ENCODE data around the gene OR2AG2. TPM values are rescaled to one million over a fixed set of nuclear protein-coding genes. Genes with fewer than 3 reads are reported as not detected.
A peak's percentile ranks its signal among the peaks of the same experiment; 100 is the strongest.

OR2AG2 gene
- total RNA-seq, 6 experiments from 2014 or later, result 0.07 TPM; not detected in 5

DNA sequence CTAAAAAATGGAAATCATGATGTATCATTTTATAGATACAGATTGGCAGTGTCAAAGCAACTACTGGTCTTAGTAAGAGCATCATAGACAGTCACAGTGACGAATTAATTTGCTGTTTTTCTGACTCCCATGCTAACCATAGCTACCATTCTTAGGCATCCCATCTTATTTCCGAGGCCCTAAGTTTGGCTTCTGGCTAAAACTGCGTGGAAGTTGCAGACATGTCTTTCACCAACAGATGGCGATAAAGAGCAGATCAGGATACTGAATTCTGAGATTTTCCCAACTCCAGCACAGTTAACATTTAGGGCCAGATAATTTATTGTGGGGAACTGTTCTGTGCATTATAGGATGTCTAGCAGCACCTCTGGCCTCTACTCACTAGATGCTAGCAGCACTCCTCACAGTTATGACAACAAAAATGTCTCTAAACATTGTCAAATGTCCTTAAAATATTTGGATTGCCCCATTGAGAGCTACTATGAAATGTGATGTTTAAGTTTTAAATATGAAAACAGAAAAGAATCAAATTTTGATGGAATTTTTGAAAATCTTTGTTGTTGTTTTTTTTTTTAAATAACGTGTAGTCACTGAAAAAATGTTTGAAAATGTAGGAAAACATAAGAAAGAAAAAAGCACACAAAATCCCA is 16.3 kb downstream of the OR2AG2 start:
- peak in 1 of 3 donors; percentile 49 for DNase-seq

DNA sequence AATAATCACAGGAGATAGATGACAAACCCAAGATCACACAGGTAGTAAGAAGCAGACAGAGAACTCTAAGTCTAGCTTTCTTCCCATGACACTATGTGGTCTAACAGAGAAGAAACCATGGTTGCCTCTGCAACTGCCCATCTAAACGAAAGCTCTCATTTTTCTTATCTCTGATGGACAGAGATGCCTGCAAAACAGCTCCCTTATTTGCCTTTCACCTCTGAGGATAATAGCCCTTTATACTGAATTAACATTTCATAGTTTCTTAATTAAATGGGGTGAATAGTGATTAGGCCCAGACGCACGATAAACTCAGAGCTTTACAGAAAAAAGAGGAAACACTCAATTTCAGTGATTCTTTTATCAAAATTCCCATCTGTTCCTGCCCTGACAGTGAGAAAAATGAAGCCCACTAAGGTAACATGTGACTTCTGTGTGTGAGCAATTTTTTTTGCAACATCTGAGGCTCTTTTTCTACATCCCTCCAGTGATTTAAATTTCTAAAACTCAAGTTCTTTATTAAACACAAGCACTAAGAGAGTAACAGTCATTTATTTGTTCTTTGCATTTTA is 24.6 kb downstream of the OR2AG2 start:
- no peaks in the 10 kb centered on the region for H3K27me3 ChIP-seq
- WGBS (ENCODE audit: insufficient coverage, low coverage, low lambda C conversion rate, missing lambda C conversion rate), result 43% methylated on average over 3 of the region's 3 CpGs
- H3K4me3 ChIP-seq, result no peak overlapping the region
- no peaks in the 10 kb centered on the region for H3K9me3 ChIP-seq
- no peak for TF ChIP-seq POLR2A (IDR thresholded peaks at IDR 0.05)
- TF ChIP-seq, protein P1, sequence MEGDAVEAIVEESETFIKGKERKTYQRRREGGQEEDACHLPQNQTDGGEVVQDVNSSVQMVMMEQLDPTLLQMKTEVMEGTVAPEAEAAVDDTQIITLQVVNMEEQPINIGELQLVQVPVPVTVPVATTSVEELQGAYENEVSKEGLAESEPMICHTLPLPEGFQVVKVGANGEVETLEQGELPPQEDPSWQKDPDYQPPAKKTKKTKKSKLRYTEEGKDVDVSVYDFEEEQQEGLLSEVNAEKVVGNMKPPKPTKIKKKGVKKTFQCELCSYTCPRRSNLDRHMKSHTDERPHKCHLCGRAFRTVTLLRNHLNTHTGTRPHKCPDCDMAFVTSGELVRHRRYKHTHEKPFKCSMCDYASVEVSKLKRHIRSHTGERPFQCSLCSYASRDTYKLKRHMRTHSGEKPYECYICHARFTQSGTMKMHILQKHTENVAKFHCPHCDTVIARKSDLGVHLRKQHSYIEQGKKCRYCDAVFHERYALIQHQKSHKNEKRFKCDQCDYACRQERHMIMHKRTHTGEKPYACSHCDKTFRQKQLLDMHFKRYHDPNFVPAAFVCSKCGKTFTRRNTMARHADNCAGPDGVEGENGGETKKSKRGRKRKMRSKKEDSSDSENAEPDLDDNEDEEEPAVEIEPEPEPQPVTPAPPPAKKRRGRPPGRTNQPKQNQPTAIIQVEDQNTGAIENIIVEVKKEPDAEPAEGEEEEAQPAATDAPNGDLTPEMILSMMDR (IDR thresholded peaks at IDR 0.05), result no peak
- H3K4me1 ChIP-seq, result no peaks in the 10 kb centered on the region
- H3K36me3 ChIP-seq, result no peaks in the 10 kb centered on the region
- peak overlapping the region in 1 of 3 donors; percentile 52 for H3K27ac ChIP-seq
- no peak for ATAC-seq
- no peak for DNase-seq
- intact Hi-C loops (cut with DNase I), result no loop called here

More for the DNA sequence above, 16.3 kb downstream of the OR2AG2 start:
- Histone ChIP-seq H3K4me3 (no peak overlapping the region), H3K27me3 (no peaks in the 10 kb centered on the region), H3K36me3 (no peaks in the 10 kb centered on the region), H3K4me1 (peaks cover 0 to 9% (median 4%) of the 10 kb centered on the region in 4 donors), H3K9me3 (no peaks in the 10 kb centered on the region), H3K27ac (no peak overlapping the region)
- intact Hi-C loops (cut with DNase I), result no loop called here
- TF ChIP-seq POLR2A (IDR thresholded peaks at IDR 0.05), result no peak
- TF ChIP-seq, protein P1 (IDR thresholded peaks at IDR 0.05), result peak; percentile 66 to 90 (median 88)
- 4% methylated on average over 5 of the region's 5 CpGs for WGBS (ENCODE audit: insufficient coverage, low coverage, low lambda C conversion rate, missing lambda C conversion rate)
- ATAC-seq, result peak; percentile 75 to 86 (median 82)

DNA sequence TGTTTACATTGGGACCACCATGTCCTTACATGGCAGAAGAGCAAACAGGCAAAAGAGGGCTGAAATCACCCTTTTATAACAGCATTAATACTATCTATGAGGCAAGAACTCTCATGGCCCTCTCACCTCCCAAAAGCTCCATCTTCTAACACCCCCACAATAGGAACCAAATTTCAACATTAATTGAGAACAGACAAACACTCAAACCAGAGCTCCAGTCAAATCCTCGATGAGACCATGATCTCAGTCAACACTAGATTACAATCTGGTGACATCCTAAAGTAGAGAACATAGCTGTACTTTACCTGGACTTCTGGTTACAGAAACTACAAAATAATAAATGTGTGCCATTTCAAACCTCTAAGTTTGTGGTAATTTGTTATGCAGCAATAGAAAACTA is 25.1 kb downstream of the OR2AG2 start:
- H3K27me3 ChIP-seq, result no peaks in the 10 kb centered on the region
- DNase-seq (no peak), ATAC-seq (no peak)
- H3K36me3 ChIP-seq, result no peaks in the 10 kb centered on the region
- H3K4me1 ChIP-seq, result no peaks in the 10 kb centered on the region
- intact Hi-C loops (cut with DNase I), result no loop called here
- no peak overlapping the region for H3K4me3 ChIP-seq
- TF ChIP-seq, protein P1 (IDR thresholded peaks at IDR 0.05), result no peak
- no peak for TF ChIP-seq POLR2A (IDR thresholded peaks at IDR 0.05)
- WGBS (ENCODE audit: insufficient coverage, low coverage, low lambda C conversion rate, missing lambda C conversion rate), result 56% methylated on average over 1 of the region's 1 CpG
- no peaks in the 10 kb centered on the region for H3K9me3 ChIP-seq
- H3K27ac ChIP-seq, result peak overlapping the region; percentile 52 to 71 (median 58)

DNA sequence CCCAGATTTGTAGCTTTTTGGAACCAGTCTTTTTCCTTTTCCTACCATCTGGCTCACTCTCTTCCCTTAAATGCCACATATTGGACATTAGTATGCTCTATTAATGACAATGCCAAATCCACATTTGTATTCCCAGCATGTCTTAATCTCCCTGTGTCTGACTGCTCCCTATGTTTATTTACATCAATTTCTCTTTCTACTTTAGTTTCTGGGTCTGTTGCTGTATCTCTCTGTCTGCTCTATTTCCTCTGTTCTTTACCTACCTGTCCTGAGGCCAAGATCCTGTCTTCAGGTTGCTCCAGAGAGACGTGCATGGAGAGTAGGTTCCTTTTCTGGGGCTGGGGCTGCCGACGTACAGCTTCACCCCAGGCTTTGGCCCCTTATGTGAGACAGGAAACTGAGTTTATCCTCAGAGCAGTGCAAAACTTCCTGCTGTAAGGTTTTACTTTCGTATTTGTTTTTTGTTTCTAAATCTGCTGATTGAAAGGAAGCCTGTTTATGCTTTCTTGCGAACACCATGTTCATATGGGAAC is 25.6 kb downstream of the OR2AG2 start:
- DNase-seq, result peak in 1 of 3 donors; percentile 28
- intact Hi-C loops (cut with DNase I), result no loop called here

More for the DNA sequence above, 25.6 kb downstream of the OR2AG2 start:
- 32% methylated on average over 5 of the region's 5 CpGs for WGBS (ENCODE audit: insufficient coverage, low coverage, low lambda C conversion rate, missing lambda C conversion rate)
- H3K4me3 ChIP-seq, result peak overlapping the region in 2 of 3 donors; percentile 13 to 23
- H3K4me1 ChIP-seq, result no peaks in the 10 kb centered on the region
- peak overlapping the region; percentile 52 to 71 (median 58) for H3K27ac ChIP-seq
- ATAC-seq, result peak; percentile 67 to 95 (median 88)
- no peaks in the 10 kb centered on the region for H3K36me3 ChIP-seq
- peak; percentile 50 for TF ChIP-seq POLR2A (IDR thresholded peaks at IDR 0.05)
- TF ChIP-seq, protein P1 (IDR thresholded peaks at IDR 0.05), result no peak
- no peaks in the 10 kb centered on the region for H3K27me3 ChIP-seq
- no peaks in the 10 kb centered on the region for H3K9me3 ChIP-seq
